NCI-H1092 (cell line): ENCODE data around the gene ATXN1.
"Not testable (repeated sequence)": the region's sequence is repeated elsewhere in the genome, so short reads cannot be mapped to it uniquely, and the experiment has no call there.

Experiments
- DNase-seq: peaks from one replicate; lab custom pipeline; 2025; lab: John Stamatoyannopoulos, UW

The ATXN1 gene

DNA sequence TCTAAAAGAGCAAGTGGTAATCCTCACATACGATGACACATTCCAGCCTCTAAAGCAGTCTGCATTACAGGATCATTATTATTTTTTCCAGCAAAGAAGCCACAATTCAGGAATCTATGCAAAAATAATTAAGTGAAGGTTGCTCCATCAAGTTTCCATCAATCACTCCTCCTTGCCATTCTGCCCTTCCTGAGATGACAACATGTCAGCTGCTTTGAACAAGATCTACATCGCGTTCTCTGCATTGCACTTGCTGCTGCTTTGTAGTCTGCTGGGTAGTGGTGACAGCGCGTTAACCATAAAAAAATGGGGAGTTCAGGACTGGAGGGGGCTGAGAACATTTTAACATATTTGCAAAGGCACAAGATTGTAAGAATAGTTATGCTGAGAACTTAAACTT is 375.2 kb downstream of the ATXN1 start:
- DNase-seq, result no peak

GRCh38 chr6:16383607-16384206 is 377.6 kb downstream of the ATXN1 start:
- DNase-seq, result no peak

DNA sequence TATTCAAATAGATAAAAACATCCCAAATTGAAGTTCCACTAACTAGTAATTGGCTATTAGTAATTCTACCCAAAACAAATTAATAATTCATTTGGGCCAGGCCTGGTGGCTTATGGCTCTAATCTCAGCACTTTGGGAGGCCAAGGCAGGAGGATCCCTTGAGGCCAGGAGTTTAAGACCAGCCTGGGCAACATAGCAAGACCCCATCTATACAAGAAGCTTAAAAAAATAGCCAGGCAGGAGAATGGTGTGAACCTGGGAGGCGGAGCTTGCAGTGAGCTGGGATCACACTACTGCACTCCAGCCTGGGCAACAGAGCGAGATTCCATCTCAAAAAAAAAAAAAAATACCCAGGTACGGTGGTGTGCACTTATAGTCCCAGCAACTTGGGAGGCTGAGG is 379.3 kb downstream of the ATXN1 start:
- DNase-seq, result not testable (repeated sequence)

DNA sequence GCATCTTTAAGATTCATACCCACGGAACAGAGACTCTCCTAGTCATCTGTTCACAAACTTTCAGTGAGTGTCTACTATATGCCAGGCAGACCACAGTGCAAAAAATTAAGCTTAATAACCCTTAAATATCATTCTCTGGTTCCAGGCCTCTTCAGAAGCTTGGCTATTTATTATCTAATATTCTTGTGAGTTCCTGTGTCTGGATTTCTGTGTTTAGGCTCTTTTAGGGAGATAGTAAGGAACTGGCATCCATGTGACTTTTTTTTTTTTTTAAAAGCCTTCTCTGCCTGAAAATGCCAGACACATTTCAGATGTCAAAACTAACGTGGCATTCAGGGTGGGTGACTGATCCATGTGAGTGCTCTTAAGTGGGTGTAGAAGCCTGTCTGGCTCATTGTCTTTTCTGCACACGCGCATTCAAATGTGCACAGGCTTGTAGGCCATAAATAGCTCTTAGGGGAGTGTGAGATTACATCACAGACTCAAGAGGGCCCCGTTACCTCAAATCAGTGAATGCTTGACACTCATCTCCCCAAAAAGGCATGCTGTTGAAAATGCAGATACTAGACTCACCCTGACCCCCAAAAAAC is 380.9 kb downstream of the ATXN1 start:
- no peak for DNase-seq

- DNase-seq, result not testable (repeated sequence)
These were observed 382.9 kb downstream of the ATXN1 start for GRCh38 chr6:16378360-16378759.

DNA sequence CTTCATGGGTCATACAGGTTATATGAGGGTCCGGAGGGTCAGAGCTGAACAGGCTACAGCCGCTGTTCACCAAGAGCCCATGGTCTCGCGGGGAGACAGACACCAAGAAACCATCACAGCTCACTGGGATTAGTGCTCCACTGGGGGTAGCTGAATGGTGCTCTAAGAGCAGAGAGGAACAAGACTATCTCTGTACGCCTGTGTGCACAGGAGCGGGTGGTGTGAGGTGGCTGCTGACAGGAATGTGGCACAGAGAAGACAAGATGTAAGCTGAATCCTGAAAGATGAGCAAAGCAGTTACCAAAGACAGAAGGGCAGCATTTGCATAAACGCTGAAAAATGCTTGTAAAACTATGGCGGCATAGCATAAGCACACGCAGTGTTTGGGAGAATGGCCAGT is 383.8 kb downstream of the ATXN1 start:
- no peak for DNase-seq

- DNase-seq, result no peak
These were observed 385.4 kb downstream of the ATXN1 start for GRCh38 chr6:16375843-16376242.

DNA sequence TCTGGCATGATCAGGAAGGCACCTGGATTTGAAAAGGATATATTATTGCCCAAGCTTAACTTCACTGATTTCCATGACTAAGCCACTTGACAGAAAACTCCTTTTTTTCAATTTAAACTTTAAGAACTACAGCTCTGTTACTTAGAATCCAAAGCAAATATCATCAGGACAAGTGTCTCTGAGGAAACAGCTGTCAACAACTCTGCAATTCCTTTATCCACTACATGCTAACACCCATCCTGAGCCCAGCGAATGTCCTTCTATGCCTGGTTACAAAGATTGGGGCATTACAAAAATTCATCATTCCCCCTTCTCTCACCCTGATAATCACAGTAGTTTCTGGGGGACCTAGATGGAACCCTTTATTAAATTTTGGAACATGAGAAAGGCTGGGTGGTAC is 386.1 kb downstream of the ATXN1 start:
- no peak for DNase-seq

DNA sequence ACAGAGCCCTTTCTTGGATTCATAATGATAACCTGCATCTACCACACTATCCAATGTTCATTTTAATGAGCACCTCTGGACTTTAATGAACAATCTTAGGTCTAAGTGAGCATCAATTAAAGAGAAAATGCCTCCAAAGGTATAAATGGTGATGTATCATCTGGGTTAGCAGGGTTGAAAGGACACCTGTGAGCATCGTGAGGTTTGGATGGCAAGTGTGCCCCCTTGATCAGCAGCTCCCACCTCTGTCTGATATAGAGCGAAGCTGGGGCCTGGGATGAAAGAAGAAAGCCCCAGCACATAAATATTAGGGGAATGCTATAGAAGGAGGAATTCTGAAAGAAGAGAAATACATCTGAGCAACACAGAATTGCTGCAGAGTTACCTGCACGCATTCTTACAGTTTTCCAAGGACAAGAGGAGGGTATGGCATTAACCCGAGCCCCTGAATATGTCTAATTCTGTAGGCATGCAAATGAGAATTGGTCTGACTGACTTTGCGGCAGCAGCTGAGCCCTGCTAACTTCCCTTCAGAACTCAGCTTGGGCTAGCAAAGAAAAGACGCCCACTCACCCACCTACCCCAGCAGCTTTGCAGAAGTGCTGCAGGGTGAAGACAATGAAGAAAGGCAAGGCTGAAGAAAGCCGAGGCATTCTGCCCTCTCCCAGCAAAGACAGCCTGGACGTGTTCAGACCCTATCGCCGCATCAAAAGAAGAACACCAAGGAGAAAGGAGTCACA is 386.6 kb downstream of the ATXN1 start:
- no peak for DNase-seq

GRCh38 chr6:16374016-16374415 is 387.2 kb downstream of the ATXN1 start:
- DNase-seq, result no peak

- DNase-seq, result no peak
These were observed 389.1 kb downstream of the ATXN1 start for GRCh38 chr6:16372029-16372776.

GRCh38 chr6:16371401-16371800 is 389.9 kb downstream of the ATXN1 start:
- no peak for DNase-seq

DNA sequence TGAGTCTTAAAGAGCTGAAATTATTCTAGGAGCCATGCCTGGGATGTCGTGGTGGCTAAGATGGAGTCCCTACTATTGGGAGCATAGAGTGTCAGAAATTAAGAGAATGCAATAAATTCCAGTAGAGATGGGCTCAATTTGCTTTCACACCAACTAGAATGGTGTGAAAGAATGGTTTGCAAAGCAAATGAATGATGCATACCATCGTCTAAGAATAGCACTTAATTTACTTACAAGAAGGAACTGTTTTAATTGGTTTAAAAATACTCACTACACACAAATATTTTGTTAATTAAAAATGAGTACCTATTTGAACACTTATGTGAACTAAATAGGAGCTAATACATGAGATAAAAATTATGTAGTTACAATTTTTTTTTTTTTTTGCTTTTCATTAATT is 390.3 kb downstream of the ATXN1 start:
- DNase-seq, result no peak

DNA sequence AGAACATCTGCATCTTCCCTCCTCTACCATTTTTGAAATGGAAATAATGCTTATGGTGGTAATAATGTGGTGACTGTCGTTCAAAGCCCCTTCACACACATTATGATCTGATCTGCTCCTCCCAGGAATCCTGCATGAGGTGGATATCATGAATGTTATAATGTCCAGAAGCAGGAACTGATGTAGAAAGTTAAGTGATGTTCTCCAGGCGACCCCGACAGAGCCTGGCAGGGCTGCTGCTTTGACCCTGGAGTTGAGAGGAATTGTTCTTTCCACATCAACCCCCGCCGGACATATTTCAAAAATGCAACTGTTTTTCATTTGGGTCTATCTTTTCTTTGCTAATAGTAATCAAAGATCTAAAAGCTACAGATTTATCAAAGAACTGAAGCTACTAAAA is 391.3 kb downstream of the ATXN1 start:
- no peak for DNase-seq

GRCh38 chr6:16369140-16369745 is 392.0 kb downstream of the ATXN1 start:
- DNase-seq, result no peak

- DNase-seq, result no peak
These were observed 393.7 kb downstream of the ATXN1 start for GRCh38 chr6:16367571-16367970.

- DNase-seq, result no peak
These were observed 397.5 kb downstream of the ATXN1 start for GRCh38 chr6:16363749-16364148.

- DNase-seq, result no peak
These were observed 398.3 kb downstream of the ATXN1 start for GRCh38 chr6:16362819-16363589.

- no peak for DNase-seq
These were observed 399.0 kb downstream of the ATXN1 start for GRCh38 chr6:16362296-16362695.

- no peak for DNase-seq
These were observed 399.4 kb downstream of the ATXN1 start for GRCh38 chr6:16361861-16362260.

DNA sequence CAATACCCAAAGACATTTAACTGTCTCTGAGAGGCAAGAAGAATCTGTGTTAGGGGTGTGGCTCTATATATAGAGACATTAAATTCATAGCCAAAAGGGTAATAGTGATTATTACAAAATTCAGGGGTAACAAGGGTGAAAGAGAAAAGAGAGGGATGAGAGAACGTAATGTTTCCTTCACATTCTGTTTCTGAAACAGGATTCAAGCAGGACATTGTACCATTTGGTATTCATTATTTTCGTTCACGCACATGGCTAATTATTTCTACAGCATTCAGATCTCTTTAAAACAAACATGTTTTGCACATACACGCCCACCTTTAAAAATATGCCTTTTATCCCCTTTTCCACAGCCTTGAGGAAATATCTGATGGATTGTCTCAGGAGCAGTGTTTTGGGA is 400.1 kb downstream of the ATXN1 start:
- DNase-seq, result no peak

- DNase-seq, result no peak
These were observed 400.9 kb downstream of the ATXN1 start for GRCh38 chr6:16360365-16360764.
